KOPT-K1 (cell line): ENCODE data around the gene CASP10.
A peak's percentile ranks its signal among the peaks of the same experiment; 100 is the strongest.

ENCODE experiments used
- H3K27ac ChIP-seq: fragments of 200-600 bp; sonication (generic); 2 replicates; pipeline ENCODE4 v1.5.1; 2016; ENCODE audit warnings: antibody characterized with exemption, mild to moderate bottlenecking, low read depth, low read length; ENCODE audit not compliant: poor library complexity, severe bottlenecking
- H3K36me3 ChIP-seq: fragments of 200-600 bp; sonication (generic); 2 replicates; pipeline ENCODE4 v1.5.1; 2017; ENCODE audit warnings: antibody characterized with exemption, mild to moderate bottlenecking, low read length, moderate library complexity; ENCODE audit not compliant: insufficient read depth
- H3K9me3 ChIP-seq: fragments of 200-600 bp; sonication (generic); 2 replicates; pipeline ENCODE4 v1.5.1; 2017; ENCODE audit warnings: antibody characterized with exemption, low read length, mild to moderate bottlenecking; ENCODE audit not compliant: insufficient read depth, poor library complexity, severe bottlenecking

Gene CASP10

GRCh38 chr2:201248288-201248844, 65.4 kb downstream of the CASP10 start:
- Histone ChIP-seq H3K27ac (peak overlapping the region; percentile 29), H3K9me3 (peaks cover 23% of the 10 kb centered on the region), H3K36me3 (peaks cover 30% of the 10 kb centered on the region)

- H3K9me3 ChIP-seq, result peaks cover 23% of the 10 kb centered on the region
- H3K27ac ChIP-seq, result peak overlapping the region; percentile 99
- H3K36me3 ChIP-seq, result peaks cover 33% of the 10 kb centered on the region
These were observed 66.9 kb downstream of the CASP10 start for GRCh38 chr2:201249889-201250288.

GRCh38 chr2:201250741-201251140, 67.8 kb downstream of the CASP10 start:
- Histone ChIP-seq H3K9me3 (peaks cover 23% of the 10 kb centered on the region), H3K27ac (peak overlapping the region; percentile 99)

GRCh38 chr2:201254081-201254730, 71.3 kb downstream of the CASP10 start:
- peaks cover 17% of the 10 kb centered on the region for H3K9me3 ChIP-seq

More at GRCh38 chr2:201250741-201251140, 67.8 kb downstream of the CASP10 start:
- H3K36me3 ChIP-seq, result peaks cover 38% of the 10 kb centered on the region

GRCh38 chr2:201255408-201256033, 72.6 kb downstream of the CASP10 start:
- peaks cover 15% of the 10 kb centered on the region for H3K36me3 ChIP-seq
- peak overlapping the region; percentile 99 for H3K27ac ChIP-seq
- H3K9me3 ChIP-seq, result peaks cover 4% of the 10 kb centered on the region

More at GRCh38 chr2:201254081-201254730, 71.3 kb downstream of the CASP10 start:
- H3K27ac ChIP-seq, result peak overlapping the region; percentile 99
- peaks cover 28% of the 10 kb centered on the region for H3K36me3 ChIP-seq

GRCh38 chr2:201256082-201256481, 73.1 kb downstream of the CASP10 start:
- peak overlapping the region; percentile 99 for H3K27ac ChIP-seq
- H3K36me3 ChIP-seq, result peaks cover 10% of the 10 kb centered on the region; the same call in 1 of the 2 replicates
- no peaks in the 10 kb centered on the region for H3K9me3 ChIP-seq

- H3K36me3 ChIP-seq, result peaks cover 8% of the 10 kb centered on the region; the same call in 1 of the 2 replicates
- no peaks in the 10 kb centered on the region for H3K9me3 ChIP-seq
- peak overlapping the region; percentile 99 for H3K27ac ChIP-seq
These were observed 74.5 kb downstream of the CASP10 start for GRCh38 chr2:201257381-201257955.

GRCh38 chr2:201257956-201258665, 75.2 kb downstream of the CASP10 start:
- peaks cover 8% of the 10 kb centered on the region; the same call in 1 of the 2 replicates for H3K36me3 ChIP-seq
- peak overlapping the region; percentile 99 for H3K27ac ChIP-seq
- no peaks in the 10 kb centered on the region for H3K9me3 ChIP-seq

- H3K9me3 ChIP-seq, result no peaks in the 10 kb centered on the region
- H3K36me3 ChIP-seq, result peaks cover 8% of the 10 kb centered on the region; the same call in 1 of the 2 replicates
- H3K27ac ChIP-seq, result peak overlapping the region; percentile 99
These were observed 76.0 kb downstream of the CASP10 start for GRCh38 chr2:201258666-201259615.

- H3K9me3 ChIP-seq, result no peaks in the 10 kb centered on the region
- 0 out of 2 replicates have a peak, but pooled peaks cover 3% of the 10 kb centered on the region for H3K36me3 ChIP-seq
- peak within 1 kb of the TSS; percentile 99 for H3K27ac ChIP-seq
These were observed 77.4 kb downstream of the CASP10 start, which contains the start of gene CASP8 for GRCh38 chr2:201260302-201260800. Gene CASP8 (plus strand): TSS chr2:201260536. CDS start chr2:201266487, 5,951 bp downstream.

GRCh38 chr2:201261471-201261870, 78.5 kb downstream of the CASP10 start:
- peak overlapping the region; percentile 99 for H3K27ac ChIP-seq

GRCh38 chr2:201261906-201262305, 79.0 kb downstream of the CASP10 start:
- Histone ChIP-seq H3K36me3 (peaks cover 18% of the 10 kb centered on the region), H3K27ac (peak overlapping the region; percentile 99), H3K9me3 (no peaks in the 10 kb centered on the region)

More at GRCh38 chr2:201261471-201261870, 78.5 kb downstream of the CASP10 start:
- peaks cover 13% of the 10 kb centered on the region for H3K36me3 ChIP-seq
- H3K9me3 ChIP-seq, result no peaks in the 10 kb centered on the region

GRCh38 chr2:201262718-201263117, 79.8 kb downstream of the CASP10 start:
- peak overlapping the region; percentile 69 for H3K27ac ChIP-seq
- no peaks in the 10 kb centered on the region for H3K9me3 ChIP-seq
- peaks cover 26% of the 10 kb centered on the region for H3K36me3 ChIP-seq
